T-cell (primary cell): Measurements from ENCODE around the gene PAQR7. TPM values are rescaled to one million over a fixed set of nuclear protein-coding genes. Genes with fewer than 3 reads are reported as not detected.
A peak's percentile ranks its signal among the peaks of the same experiment; 100 is the strongest.

Experiments used
- ATAC-seq, 4 experiments: fragments of 200-7000 bp in 3 of 4; fragments of 150-1000 bp in 1 of 4; cut with Tn5 transposase; replicated peaks in 1 of 4; 1 replicate in 3 of 4; 2 replicates in 1 of 4; pipeline ENCODE4 v1.10.0; 2021; ENCODE audit warnings: moderate library complexity in 3 of 4, mild to moderate bottlenecking in 2 of 4, moderate number of reproducible peaks in 1 of 4
- CTCF ChIA-PET, 2 donors: fragments of 300-600 bp; sonication (Branson Sonifier 250); formaldehyde crosslinking; loops; one replicate each; lab custom pipeline; 2022; ENCODE audit warnings: antibody characterized with exemption in 2 of 2; lab: Charles Lee
- POLR2A ChIA-PET, 2 donors: fragments of 300-600 bp; sonication (Branson Sonifier 250); formaldehyde crosslinking; loops; one replicate each; lab custom pipeline; 2022; ENCODE audit warnings: antibody characterized with exemption in 2 of 2; lab: Charles Lee
- DNase-seq, 35 experiments: peaks; one replicate each; pipeline versions ENCODE4 v3.0.0 to v3.0.0-alpha.2; 2013 to 2023
- H3K27ac ChIP-seq: one replicate; pipeline ENCODE4 v1.5.1; 2013; ENCODE audit warnings: low read length
- H3K27me3 ChIP-seq, 2 experiments: replicated peaks in 1 of 2; 1 replicate in 1 of 2; 2 replicates in 1 of 2; pipeline versions ENCODE4 v1.6.1 to v1.7.0; 2013; ENCODE audit warnings: low read length in 1 of 2, mixed read lengths in 1 of 2; ENCODE audit not compliant: control insufficient read depth in 2 of 2, insufficient read depth in 2 of 2; ENCODE audit errors: extremely low read depth in 1 of 2
- H3K36me3 ChIP-seq, 2 donors: 1 replicate in 1 of 2; 2 replicates in 1 of 2; pipeline versions ENCODE4 v1.6.1 to v1.7.0; 2013; ENCODE audit warnings: low read length in 1 of 2; ENCODE audit not compliant: control insufficient read depth in 2 of 2, insufficient read depth in 1 of 2; ENCODE audit errors: extremely low read depth in 1 of 2
- H3K4me1 ChIP-seq, 2 experiments: 1 replicate in 1 of 2; 2 replicates in 1 of 2; pipeline versions ENCODE4 v1.6.1 to v1.7.0; 2013; ENCODE audit warnings: low read length in 2 of 2, mixed read lengths in 1 of 2; ENCODE audit not compliant: insufficient read depth in 2 of 2, control insufficient read depth in 1 of 2; ENCODE audit errors: extremely low read depth in 1 of 2
- H3K4me3 ChIP-seq, 2 donors: 1 replicate in 1 of 2; 2 replicates in 1 of 2; pipeline versions ENCODE4 v1.5.1 to v1.7.0; 2013; ENCODE audit warnings: mild to moderate bottlenecking in 2 of 2, low read length in 1 of 2, moderate library complexity in 1 of 2; ENCODE audit not compliant: control insufficient read depth in 1 of 2; ENCODE audit errors: extremely low read depth in 1 of 2
- H3K9me3 ChIP-seq: 2 replicates; pipeline ENCODE4 v1.7.0; 2013
- H3K27ac Mint-ChIP-seq, 2 donors: one replicate each; pipeline ENCODE4 v1.8.0; 2020 to 2021; ENCODE audit warnings: mild to moderate bottlenecking in 2 of 2, mixed read lengths in 2 of 2
- H3K27me3 Mint-ChIP-seq, 2 donors: one replicate each; pipeline ENCODE4 v1.8.0; 2021 to 2022; ENCODE audit warnings: mixed read lengths in 2 of 2
- H3K36me3 Mint-ChIP-seq: one replicate; pipeline ENCODE4 v1.8.0; 2021; ENCODE audit warnings: mixed read lengths
- H3K4me1 Mint-ChIP-seq, 3 donors: one replicate each; pipeline ENCODE4 v1.8.0; 2020 to 2022; ENCODE audit warnings: mixed read lengths in 3 of 3, mild to moderate bottlenecking in 1 of 3
- H3K4me3 Mint-ChIP-seq, 3 donors: one replicate each; pipeline ENCODE4 v1.8.0; 2020 to 2022; ENCODE audit warnings: mild to moderate bottlenecking in 3 of 3, mixed read lengths in 3 of 3, moderate library complexity in 3 of 3
- H3K9me3 Mint-ChIP-seq, 3 donors: one replicate each; pipeline ENCODE4 v1.8.0; 2020 to 2022; ENCODE audit warnings: mixed read lengths in 3 of 3
- WGBS: methylation state at CpG from one replicate; pipeline ENCODE4 v1.1.5; 2013; ENCODE audit warnings: missing lambda C conversion rate; ENCODE audit not compliant: insufficient coverage; 5-methylcytosine and 5-hydroxymethylcytosine counted together
- total RNA-seq, 35 experiments: library from RNA in 6 of 35; stranded (reverse) in 6 of 35; fragments of 120-200 nt in 1 of 35; gene quantifications; one replicate each; pipeline versions ENCODE4 v1.2.1 to v1.2.4 and lab custom pipeline; 2013 to 2026

The PAQR7 gene
- total RNA-seq, 5 donors from 2014 or later (not counting 1 experiment from before 2014, with no cell fraction given) = 1.9 to 3.8 (median 3.0) TPM

GRCh38 chr1:25898223-25899015 lies 22.9 kb upstream of the PAQR7 start:
- no peak overlapping the region for H3K4me3 ChIP-seq
- CTCF ChIA-PET = interaction anchor here (0.6 to 15.3 kb wide), 4 partner anchors 7 to 1566 kb away, joined by 3 to 311 read pairs (median 30); partner anchors contain the start of genes PAFAH2 (in 1 of the 2) and STMN1 (in 1 of the 2)
- POLR2A ChIA-PET = no interaction called here

DNA sequence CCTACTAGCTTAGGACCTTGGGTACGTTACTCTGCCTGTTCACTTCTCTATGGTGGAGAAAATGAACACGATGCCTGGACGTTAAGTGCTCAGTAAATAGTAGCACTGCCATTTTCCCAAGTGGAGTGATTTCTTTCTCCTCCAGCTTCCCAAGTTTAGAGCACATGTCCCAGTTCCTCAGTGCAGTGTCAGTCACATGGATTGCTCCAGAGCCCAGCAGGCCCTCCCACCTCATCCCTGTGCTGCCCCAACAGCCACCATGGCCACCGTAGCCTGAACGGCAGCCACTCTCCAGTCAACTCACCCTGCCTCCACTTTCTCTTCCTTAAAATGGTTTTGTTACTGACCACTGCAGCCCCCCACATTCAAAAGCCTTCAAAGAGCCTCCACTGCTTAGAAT lies 22.2 kb upstream of the PAQR7 start:
- peaks cover 0 to 9% of the 10 kb centered on the region in 2 experiments for H3K4me1 ChIP-seq
- Mint-ChIP-seq H3K4me3 (no peak overlapping the region), H3K36me3 (peaks cover 21% of the 10 kb centered on the region), H3K9me3 (no peaks in the 10 kb centered on the region), H3K27ac (no peak overlapping the region), H3K4me1 (peaks cover 10% of the 10 kb centered on the region in 3 donors), H3K27me3 (no peaks in the 10 kb centered on the region)
- H3K9me3 ChIP-seq = no peaks in the 10 kb centered on the region
- no peak overlapping the region for H3K27ac ChIP-seq
- ATAC-seq = no peak
- peaks cover 17 to 28% of the 10 kb centered on the region in 2 donors for H3K36me3 ChIP-seq
- H3K27me3 ChIP-seq = no peaks in the 10 kb centered on the region
- ChIA-PET POLR2A (interaction anchor here in 1 of 2 donors (1.0 kb wide), 1 partner anchor 100 kb away, joined by 7 read pairs; the partner anchor contains the start of gene PAFAH2), CTCF (interaction anchor here (0.6 to 15.3 kb wide), 3 partner anchors 8 to 117 kb away, joined by 5 to 311 read pairs (median 54); partner anchors contain the start of genes PAFAH2 (in 1 of the 2) and STMN1 (in 1 of the 2))
- no peak overlapping the region for H3K4me3 ChIP-seq
- no peak for DNase-seq
- 97% methylated on average over 3 of the region's 5 CpGs for WGBS

More at GRCh38 chr1:25898223-25899015, 22.9 kb upstream of the PAQR7 start:
- Mint-ChIP-seq H3K4me1 (peaks cover 10 to 13% (median 10%) of the 10 kb centered on the region in 3 donors), H3K27ac (no peak overlapping the region), H3K36me3 (peaks cover 21% of the 10 kb centered on the region), H3K27me3 (no peaks in the 10 kb centered on the region), H3K9me3 (no peaks in the 10 kb centered on the region), H3K4me3 (no peak overlapping the region)
- DNase-seq (no peak), ATAC-seq (no peak)
- Histone ChIP-seq H3K27ac (no peak overlapping the region), H3K36me3 (peaks cover 21 to 28% of the 10 kb centered on the region in 2 donors), H3K9me3 (no peaks in the 10 kb centered on the region), H3K27me3 (no peaks in the 10 kb centered on the region), H3K4me1 (peaks cover 3 to 9% of the 10 kb centered on the region in 2 experiments)
- WGBS = 93% methylated on average over 4 of the region's 11 CpGs

- 100% methylated on average over 1 of the region's 1 CpG for WGBS
- no peak overlapping the region for H3K4me3 ChIP-seq
- no peaks in the 10 kb centered on the region for H3K27me3 Mint-ChIP-seq
- no peaks in the 10 kb centered on the region for H3K9me3 ChIP-seq
- peaks cover 8 to 10% (median 9%) of the 10 kb centered on the region in 3 donors for H3K4me1 Mint-ChIP-seq
- no peak overlapping the region for H3K4me3 Mint-ChIP-seq
- H3K9me3 Mint-ChIP-seq = no peaks in the 10 kb centered on the region
- DNase-seq = no peak
- no peaks in the 10 kb centered on the region for H3K27me3 ChIP-seq
- peaks cover 17% of the 10 kb centered on the region for H3K36me3 Mint-ChIP-seq
- H3K4me1 ChIP-seq = peaks cover 0 to 9% of the 10 kb centered on the region in 2 experiments
- H3K27ac Mint-ChIP-seq = peak overlapping the region in 1 of 2 donors; percentile 6
- ATAC-seq = no peak
- no peak overlapping the region for H3K27ac ChIP-seq
- POLR2A ChIA-PET = interaction anchor here (1.5 to 1.6 kb wide), 2 partner anchors 9 to 101 kb away, joined by 3 to 7 read pairs; partner anchors contain the start of gene PAFAH2 (in 1 of the 2)
- CTCF ChIA-PET = interaction anchor here (0.5 to 15.3 kb wide), 16 partner anchors 8 to 376 kb away, joined by 3 to 311 read pairs (median 4); partner anchors contain the start of genes PAFAH2 (in 2 of the 2), PAQR7 (in 1 of the 2) and STMN1 (in 1 of the 2)
- H3K36me3 ChIP-seq = peaks cover 12 to 20% of the 10 kb centered on the region in 2 donors
Measured at GRCh38 chr1:25896266-25896665, 20.8 kb upstream of the PAQR7 start.

DNA sequence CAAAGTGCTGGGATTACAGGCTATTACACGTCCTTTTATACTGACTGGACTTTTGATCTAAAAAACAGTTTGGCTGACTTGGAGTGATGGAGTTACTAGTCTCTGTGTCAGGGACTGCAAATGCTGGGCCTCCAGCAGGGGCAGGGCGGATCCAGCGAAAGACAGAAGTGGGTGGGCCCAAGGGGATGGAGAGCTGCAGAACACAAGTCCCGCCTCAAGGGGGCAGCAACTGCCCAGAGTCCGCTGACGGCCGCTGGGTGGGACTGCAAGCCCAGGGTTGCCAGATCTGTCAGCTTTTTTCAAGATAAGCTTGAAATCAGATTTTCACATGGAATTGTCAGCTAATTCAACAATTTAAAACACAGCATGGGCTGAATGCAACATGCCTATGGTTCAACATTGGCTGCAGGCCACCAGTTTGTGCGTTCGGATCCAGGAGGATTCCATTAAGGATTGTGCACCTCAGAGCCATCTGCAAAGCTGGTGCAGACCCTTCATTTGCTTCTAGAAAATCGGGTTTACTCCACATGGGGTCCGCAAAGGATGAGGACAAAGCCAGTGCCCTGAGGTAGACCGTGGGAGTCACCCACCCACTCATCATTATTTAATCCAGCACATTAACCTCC lies 20.0 kb upstream of the PAQR7 start:
- CTCF ChIA-PET = interaction anchor here (0.6 to 15.3 kb wide), 25 partner anchors 9 to 542 kb away, joined by 3 to 311 read pairs (median 4); partner anchors contain the start of genes PAFAH2 (in 2 of the 2), PAQR7 (in 1 of the 2) and STMN1 (in 1 of the 2)

GRCh38 chr1:25893116-25893515 lies 17.6 kb upstream of the PAQR7 start:
- DNase-seq (no peak), ATAC-seq (no peak)
- Histone ChIP-seq H3K36me3 (peaks cover 0 to 6% of the 10 kb centered on the region in 2 donors), H3K9me3 (no peaks in the 10 kb centered on the region), H3K4me3 (no peak overlapping the region), H3K27me3 (no peaks in the 10 kb centered on the region), H3K4me1 (peaks cover 0 to 9% of the 10 kb centered on the region in 2 experiments), H3K27ac (no peak overlapping the region)
- H3K27ac Mint-ChIP-seq = no peak overlapping the region
- H3K9me3 Mint-ChIP-seq = no peaks in the 10 kb centered on the region
- no peak overlapping the region for H3K4me3 Mint-ChIP-seq
- CTCF ChIA-PET = interaction anchor here in 1 of 2 donors (0.6 to 0.8 kb wide), 2 partner anchors 11 to 108 kb away, joined by 3 read pairs; no protein-coding TSS in a partner anchor
- H3K27me3 Mint-ChIP-seq = no peaks in the 10 kb centered on the region
- POLR2A ChIA-PET = no interaction called here
- no peaks in the 10 kb centered on the region for H3K36me3 Mint-ChIP-seq
- WGBS = 100% methylated on average over 2 of the region's 4 CpGs
- peaks cover 8 to 10% (median 9%) of the 10 kb centered on the region in 3 donors for H3K4me1 Mint-ChIP-seq

More for the DNA sequence above, 20.0 kb upstream of the PAQR7 start:
- Histone ChIP-seq H3K27ac (no peak overlapping the region), H3K27me3 (no peaks in the 10 kb centered on the region), H3K9me3 (no peaks in the 10 kb centered on the region), H3K36me3 (peaks cover 8 to 18% of the 10 kb centered on the region in 2 donors), H3K4me1 (peaks cover 0 to 9% of the 10 kb centered on the region in 2 experiments), H3K4me3 (no peak overlapping the region)
- Mint-ChIP-seq H3K27ac (peak overlapping the region; percentile 55 to 57), H3K4me1 (peaks cover 8 to 10% (median 9%) of the 10 kb centered on the region in 3 donors), H3K36me3 (peaks cover 9% of the 10 kb centered on the region), H3K27me3 (no peaks in the 10 kb centered on the region), H3K4me3 (no peak overlapping the region), H3K9me3 (no peaks in the 10 kb centered on the region)
- POLR2A ChIA-PET = interaction anchor here (0.6 to 1.6 kb wide), 6 partner anchors 10 to 114 kb away, joined by 3 to 13 read pairs (median 5); partner anchors contain the start of gene PAFAH2 (in 2 of the 2)
- peak; percentile 80 to 96 (median 89) for DNase-seq
- ATAC-seq = peak; percentile 99 to 100 (median 100)
- WGBS = 28% methylated on average over 9 of the region's 12 CpGs
